WTC11 (cell line): ENCODE results near the gene ATXN7. TPM values are rescaled to one million over a fixed set of nuclear protein-coding genes. Genes with fewer than 3 reads are reported as not detected.

Experiments
- ATAC-seq: fragments of 200-7000 bp; cut with Tn5 transposase; 2 replicates; pipeline ENCODE4 v1.10.0; 2021; ENCODE audit warnings: mild to moderate bottlenecking, moderate library complexity
- CTCF ChIA-PET: fragments of 300-600 bp; sonication (Branson Sonifier 250); formaldehyde crosslinking; loops from one replicate; lab custom pipeline; 2021; ENCODE audit warnings: antibody characterized with exemption; lab: Charles Lee
- POLR2A ChIA-PET: fragments of 350-600 bp; sonication (Branson Sonifier 250); formaldehyde crosslinking; loops from one replicate; lab custom pipeline; 2021; ENCODE audit warnings: antibody characterized with exemption; lab: Charles Lee
- DNase-seq: peaks from one replicate; pipeline ENCODE4 v3.0.0; 2021; ENCODE audit warnings: low spot score
- H3K27ac Mint-ChIP-seq: 2 replicates; pipeline ENCODE4 v1.8.0; 2021; ENCODE audit warnings: mixed read lengths
- H3K27me3 Mint-ChIP-seq: 2 replicates; pipeline ENCODE4 v1.8.0; 2021; ENCODE audit warnings: low read depth, mild to moderate bottlenecking, moderate library complexity, mixed read lengths
- H3K36me3 Mint-ChIP-seq: 2 replicates; pipeline ENCODE4 v1.8.0; 2021; ENCODE audit warnings: mixed read lengths
- H3K4me1 Mint-ChIP-seq: 2 replicates; pipeline ENCODE4 v1.8.0; 2022; ENCODE audit warnings: mixed read lengths
- H3K4me3 Mint-ChIP-seq: 2 replicates; pipeline ENCODE4 v1.8.0; 2021; ENCODE audit warnings: mild to moderate bottlenecking, moderate library complexity, mixed read lengths
- H3K9me3 Mint-ChIP-seq: 2 replicates; pipeline ENCODE4 v1.8.0; 2021; ENCODE audit warnings: mixed read lengths
- AFF4 ChIP-seq: sonication (generic); formaldehyde crosslinking; IDR thresholded peaks from 2 replicates; pipeline ENCODE4 v1.8.1; 2023; ENCODE audit warnings: mild to moderate bottlenecking, missing genetic modification reagents, borderline replicate concordance
- ARID4B ChIP-seq: sonication (generic); formaldehyde crosslinking; IDR thresholded peaks from 2 replicates; pipeline ENCODE4 v1.8.0; 2023; ENCODE audit warnings: missing genetic modification reagents, mild to moderate bottlenecking, borderline replicate concordance
- FOXJ3 ChIP-seq: sonication (generic); formaldehyde crosslinking; IDR thresholded peaks from 2 replicates; pipeline ENCODE4 v1.9.0; 2021; ENCODE audit warnings: missing genetic modification reagents, mild to moderate bottlenecking, borderline replicate concordance
- HMGA2 ChIP-seq: fragments of 250-450 bp; sonication (Bioruptor Pico); IDR thresholded peaks from 2 replicates; pipeline ENCODE4 v1.4.0; 2021; ENCODE audit warnings: mild to moderate bottlenecking, moderate library complexity
- IRF2 ChIP-seq: sonication (generic); formaldehyde crosslinking; IDR thresholded peaks from 2 replicates; pipeline ENCODE4 v1.8.0; 2022; ENCODE audit warnings: low read depth, missing genetic modification reagents, borderline replicate concordance
- JUN ChIP-seq: sonication (generic); formaldehyde crosslinking; IDR thresholded peaks from 2 replicates; pipeline ENCODE4 v1.8.0; 2023; ENCODE audit warnings: mild to moderate bottlenecking, missing genetic modification reagents
- MXD4 ChIP-seq: fragments of 250-450 bp; sonication (Bioruptor Pico); IDR thresholded peaks from 2 replicates; pipeline ENCODE4 v1.8.0; 2021; ENCODE audit warnings: mild to moderate bottlenecking, moderate library complexity, borderline replicate concordance
- NR3C1 ChIP-seq: sonication (generic); formaldehyde crosslinking; conservative IDR thresholded peaks from 2 replicates; pipeline ENCODE4 v1.8.1; 2023; ENCODE audit warnings: low read depth, mild to moderate bottlenecking, missing genetic modification reagents
- OVOL2 ChIP-seq: fragments of 250-450 bp; sonication (Bioruptor Pico); IDR thresholded peaks from 2 replicates; pipeline ENCODE4 v1.9.0; 2021; ENCODE audit warnings: mild to moderate bottlenecking, borderline replicate concordance
- RELA ChIP-seq: sonication (generic); formaldehyde crosslinking; IDR thresholded peaks from 2 replicates; pipeline ENCODE4 v1.8.1; 2022; ENCODE audit warnings: missing genetic modification reagents, mild to moderate bottlenecking, borderline replicate concordance
- SMAD3 ChIP-seq: sonication (generic); formaldehyde crosslinking; IDR thresholded peaks from 2 replicates; pipeline ENCODE4 v1.8.0; 2022; ENCODE audit warnings: missing genetic modification reagents, mild to moderate bottlenecking, borderline replicate concordance
- SMAD4 ChIP-seq: sonication (generic); formaldehyde crosslinking; IDR thresholded peaks from 2 replicates; pipeline ENCODE4 v1.8.0; 2022; ENCODE audit warnings: mild to moderate bottlenecking, missing genetic modification reagents
- TP53 ChIP-seq: sonication (generic); formaldehyde crosslinking; IDR thresholded peaks from 2 replicates; pipeline ENCODE4 v1.8.1; 2023; ENCODE audit warnings: mild to moderate bottlenecking, missing genetic modification reagents
- ZNF121 ChIP-seq: sonication (generic); formaldehyde crosslinking; IDR thresholded peaks from 2 replicates; pipeline ENCODE4 v1.8.0; 2023; ENCODE audit warnings: missing genetic modification reagents
- ZNF263 ChIP-seq: sonication (generic); formaldehyde crosslinking; IDR thresholded peaks from 2 replicates; pipeline ENCODE4 v1.8.1; 2022; ENCODE audit warnings: low read depth, mild to moderate bottlenecking, moderate library complexity, missing genetic modification reagents
- ZNF317 ChIP-seq: sonication (generic); formaldehyde crosslinking; IDR thresholded peaks from 2 replicates; pipeline ENCODE4 v1.8.1; 2023; ENCODE audit warnings: low read depth, mild to moderate bottlenecking, moderate library complexity, missing genetic modification reagents, borderline replicate concordance
- ZNF396 ChIP-seq: fragments of 250-450 bp; sonication (Bioruptor Pico); IDR thresholded peaks from 2 replicates; pipeline ENCODE4 v1.8.0; 2021; ENCODE audit warnings: mild to moderate bottlenecking, moderate library complexity, borderline replicate concordance
- ZNF423 ChIP-seq: fragments of 250-450 bp; sonication (Bioruptor Pico); IDR thresholded peaks from 2 replicates; pipeline ENCODE4 v2.1.2; 2022; ENCODE audit warnings: mild to moderate bottlenecking, moderate library complexity
- total RNA-seq: library from RNA; stranded (reverse); gene quantifications from 3 replicates; pipeline ENCODE4 v1.2.3, GENCODE V29; 2021
- TF ChIP-seq, protein P1 (sequence below): fragments of 250-450 bp; sonication (Bioruptor Pico); IDR thresholded peaks from 2 replicates; pipeline ENCODE4 v1.9.0; 2021; ENCODE audit warnings: mild to moderate bottlenecking

ATXN7 gene
- total RNA-seq, 1 experiment from 2014 or later, result 11.7 TPM

DNA sequence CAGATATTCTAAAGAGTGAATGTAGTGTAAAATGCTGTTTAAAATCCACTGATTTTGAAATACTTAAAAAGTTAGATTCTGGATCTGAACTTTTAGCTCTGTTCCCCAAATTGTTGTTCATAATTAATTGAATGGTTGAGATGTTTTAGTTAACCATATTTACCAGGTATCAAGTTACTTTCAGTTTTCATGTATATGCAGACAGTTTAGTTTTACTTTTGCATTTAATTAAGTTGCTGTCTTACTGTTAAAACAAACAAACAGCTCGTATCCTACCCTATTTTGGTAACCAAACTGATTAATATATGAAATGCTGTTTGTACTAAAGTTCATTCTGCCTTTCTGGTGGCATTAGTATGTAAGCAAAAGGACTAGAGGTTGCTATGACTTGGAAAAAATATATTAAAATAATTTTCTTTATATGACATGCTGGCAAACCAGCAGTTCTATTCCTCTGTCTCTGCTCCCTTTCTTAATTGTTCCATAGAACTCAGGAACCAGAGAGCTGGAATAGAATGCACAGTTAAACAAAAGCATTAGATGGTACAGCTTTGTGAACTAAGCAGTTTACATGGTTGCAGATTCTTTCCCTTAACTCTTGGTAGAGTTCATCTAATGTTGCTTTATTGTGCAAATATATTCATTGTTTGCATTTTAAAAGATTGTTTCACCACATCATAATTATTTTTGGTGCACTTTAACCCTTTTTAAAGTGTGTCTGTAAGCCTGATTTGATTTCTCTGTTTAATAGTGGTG lies 88.0 kb downstream of the ATXN7 start:
- POLR2A ChIA-PET, result no interaction called here
- no peak overlapping the region for H3K4me3 Mint-ChIP-seq
- DNase-seq (no peak), ATAC-seq (no peak)
- no peaks in the 10 kb centered on the region; the same call in 1 of the 2 replicates for H3K36me3 Mint-ChIP-seq
- H3K4me1 Mint-ChIP-seq, result peaks cover 50% of the 10 kb centered on the region
- H3K27ac Mint-ChIP-seq, result peak overlapping the region; percentile 86
- H3K9me3 Mint-ChIP-seq, result no peaks in the 10 kb centered on the region
- CTCF ChIA-PET, result interaction anchor here (1.8 kb wide), 1 partner anchor 11 kb away, joined by 9 read pairs; no protein-coding TSS in a partner anchor
- TF ChIP-seq HMGA2 (CRISPR knock-in tag), result no peak
- no peak for TF ChIP-seq ZNF423 (CRISPR knock-in tag)
- TF ChIP-seq ZNF317 (CRISPR knock-in tag), result no peak
- TF ChIP-seq NR3C1, result no peak
- TF ChIP-seq RELA (CRISPR knock-in tag), result no peak
- no peak for TF ChIP-seq OVOL2 (CRISPR knock-in tag)
- TF ChIP-seq IRF2, result no peak
- TF ChIP-seq ZNF121, result no peak
- TF ChIP-seq MXD4 (CRISPR knock-in tag), result no peak
- no peak for TF ChIP-seq AFF4 (CRISPR knock-in tag)
- no peak for TF ChIP-seq ZNF263 (CRISPR knock-in tag)
- TF ChIP-seq, protein P1, sequence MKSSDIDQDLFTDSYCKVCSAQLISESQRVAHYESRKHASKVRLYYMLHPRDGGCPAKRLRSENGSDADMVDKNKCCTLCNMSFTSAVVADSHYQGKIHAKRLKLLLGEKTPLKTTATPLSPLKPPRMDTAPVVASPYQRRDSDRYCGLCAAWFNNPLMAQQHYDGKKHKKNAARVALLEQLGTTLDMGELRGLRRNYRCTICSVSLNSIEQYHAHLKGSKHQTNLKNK, result no peak
- TF ChIP-seq FOXJ3 (CRISPR knock-in tag), result no peak
- TF ChIP-seq ARID4B (CRISPR knock-in tag), result no peak
- no peak for TF ChIP-seq TP53 (CRISPR knock-in tag)
- no peak for TF ChIP-seq ZNF396 (CRISPR knock-in tag)
- TF ChIP-seq JUN, result no peak
- TF ChIP-seq SMAD4 (CRISPR knock-in tag), result no peak
- no peak for TF ChIP-seq SMAD3 (CRISPR knock-in tag)
- no peaks in the 10 kb centered on the region for H3K27me3 Mint-ChIP-seq
